Mucosa of gallbladder (tissue), 1 donor: ENCODE results near the gene SDC4. TPM values are rescaled to one million over a fixed set of nuclear protein-coding genes. Genes with fewer than 3 reads are reported as not detected.

Experiments used
- DNase-seq: peaks from one replicate; pipeline ENCODE4 v3.0.0-alpha.2; 2020; ENCODE audit warnings: low spot score
- total RNA-seq: library from RNA; stranded (reverse); gene quantifications from one replicate; pipeline ENCODE4 v1.2.1, GENCODE V29; 2021
- donor health status: DM: no; HTN: no; CAD: no.

The SDC4 gene, protein sequence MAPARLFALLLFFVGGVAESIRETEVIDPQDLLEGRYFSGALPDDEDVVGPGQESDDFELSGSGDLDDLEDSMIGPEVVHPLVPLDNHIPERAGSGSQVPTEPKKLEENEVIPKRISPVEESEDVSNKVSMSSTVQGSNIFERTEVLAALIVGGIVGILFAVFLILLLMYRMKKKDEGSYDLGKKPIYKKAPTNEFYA
- total RNA-seq, result 118 TPM

DNA sequence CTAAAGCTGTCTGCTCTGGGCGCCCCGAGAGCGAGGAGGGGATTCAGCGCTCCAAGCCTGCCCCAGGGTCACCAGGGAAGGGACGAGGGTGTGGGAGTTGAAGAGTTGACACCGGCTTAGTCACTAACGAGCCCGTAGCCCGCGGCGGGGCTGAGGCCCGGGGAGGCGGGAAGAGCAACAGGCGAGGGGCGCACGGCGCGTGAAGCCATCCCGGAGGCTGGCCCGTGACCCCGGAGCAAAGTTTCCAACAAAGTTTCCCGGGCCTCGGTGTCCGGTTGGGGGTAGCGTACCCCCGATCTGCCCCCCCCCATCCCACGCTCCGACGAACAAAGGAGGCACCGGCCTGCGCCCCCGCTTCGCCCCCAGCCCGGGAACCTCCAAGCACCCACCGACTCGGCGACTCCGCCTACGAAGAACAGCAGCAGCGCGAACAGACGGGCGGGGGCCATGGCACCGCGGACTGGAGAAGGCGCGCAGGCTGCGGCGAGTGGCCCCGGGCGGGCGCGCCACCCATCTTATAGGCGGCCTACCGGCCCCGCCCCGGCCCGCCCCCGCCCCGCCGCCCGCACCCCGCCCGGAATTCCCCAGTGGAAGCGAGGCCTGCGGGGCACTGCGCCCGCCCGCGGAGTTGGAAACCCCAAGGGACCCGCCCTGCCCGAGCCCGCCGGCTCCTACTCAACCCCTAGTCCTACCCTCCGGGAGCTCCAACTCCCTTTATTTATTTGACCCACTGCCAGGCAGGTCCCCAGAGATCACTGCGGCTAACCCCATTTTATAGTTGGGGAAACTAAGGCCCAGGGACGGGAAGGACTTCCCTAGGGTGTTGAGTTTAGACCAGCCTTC lies at the start of gene SDC4:
Gene SDC4, minus strand, starts transcription at position 489 of the 843 bp plus-strand sequence. Its CDS starts 40 bp downstream, at position 449.
- DNase-seq, result peak; percentile 52

DNA sequence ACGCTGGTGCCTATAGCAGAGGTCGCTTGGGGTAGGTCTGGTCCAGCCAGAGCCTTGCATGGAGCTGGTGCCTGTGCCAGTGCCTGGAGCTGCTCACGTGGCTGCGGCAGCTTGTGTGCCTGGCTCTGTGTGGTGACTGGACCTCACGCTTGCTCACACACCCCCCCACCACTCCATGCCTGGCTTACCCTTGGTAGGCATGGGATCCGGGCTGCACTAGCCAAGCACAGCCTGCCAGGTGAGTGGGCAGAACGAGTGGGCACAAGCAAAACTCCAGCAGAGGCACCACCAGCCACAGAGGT lies 46.8 kb upstream of the SDC4 start:
- no peak for DNase-seq

DNA sequence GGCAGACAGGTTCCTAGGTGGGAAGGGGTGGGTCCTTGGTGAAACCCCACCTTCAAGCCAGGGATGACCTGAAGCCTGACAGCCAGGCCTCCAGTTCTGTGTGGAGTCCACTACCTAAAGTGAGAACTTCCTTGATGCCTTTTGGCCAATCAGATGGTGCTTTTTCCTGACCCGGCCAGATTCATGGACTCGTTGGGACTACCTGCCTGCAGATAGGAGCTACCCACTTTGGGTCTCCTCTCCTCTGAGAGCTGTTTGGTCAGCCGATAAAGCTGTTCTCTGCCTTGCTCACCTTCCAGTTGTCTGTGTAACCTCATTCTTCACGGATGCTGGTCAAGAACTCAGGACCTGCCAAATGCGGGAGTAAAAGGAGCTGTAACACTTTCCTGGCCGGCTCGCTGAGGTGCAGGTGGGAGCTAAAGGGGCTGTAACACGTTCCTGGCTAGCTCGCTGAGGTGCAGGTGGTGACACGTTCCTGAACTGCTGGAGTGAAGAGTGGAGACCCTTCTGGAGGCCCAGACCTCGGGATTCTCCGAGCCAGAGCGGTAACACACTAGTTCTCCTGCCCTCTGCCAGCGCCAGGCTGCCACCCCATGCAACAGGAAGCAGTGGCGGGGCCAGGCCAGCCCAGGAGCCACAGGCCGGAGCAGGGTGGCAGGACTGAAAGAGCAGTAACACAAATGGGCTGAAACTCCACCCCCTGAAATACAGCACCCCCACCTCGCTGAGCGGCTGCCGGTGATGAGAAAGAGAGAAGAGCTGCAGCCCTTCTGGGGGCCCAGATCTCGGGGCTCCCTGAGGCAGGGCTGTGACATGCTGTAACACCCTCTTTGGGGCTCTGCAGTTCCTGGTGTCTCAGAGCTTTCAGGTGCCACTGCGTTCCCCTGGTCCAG lies 46.2 kb upstream of the SDC4 start:
- no peak for DNase-seq

DNA sequence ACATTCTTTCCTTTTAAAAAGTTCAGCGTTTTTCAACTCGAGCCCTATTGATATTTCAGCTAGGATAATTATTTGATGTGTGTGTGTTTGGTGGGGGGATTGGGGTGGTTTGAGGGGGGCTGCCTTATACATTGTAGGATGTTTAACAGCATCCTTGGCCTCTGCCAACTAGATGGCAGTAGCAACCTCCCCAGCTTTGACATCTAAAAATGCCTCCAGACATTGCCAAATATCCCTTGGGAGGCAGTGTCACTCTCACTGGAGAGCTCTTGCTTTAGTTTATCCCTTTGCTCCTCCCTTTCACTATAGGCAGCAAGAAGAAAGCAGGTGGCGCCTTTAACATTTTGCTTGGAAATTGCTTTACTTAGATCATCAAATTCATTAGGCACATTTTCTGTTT lies 44.5 kb upstream of the SDC4 start:
- DNase-seq, result no peak

DNA sequence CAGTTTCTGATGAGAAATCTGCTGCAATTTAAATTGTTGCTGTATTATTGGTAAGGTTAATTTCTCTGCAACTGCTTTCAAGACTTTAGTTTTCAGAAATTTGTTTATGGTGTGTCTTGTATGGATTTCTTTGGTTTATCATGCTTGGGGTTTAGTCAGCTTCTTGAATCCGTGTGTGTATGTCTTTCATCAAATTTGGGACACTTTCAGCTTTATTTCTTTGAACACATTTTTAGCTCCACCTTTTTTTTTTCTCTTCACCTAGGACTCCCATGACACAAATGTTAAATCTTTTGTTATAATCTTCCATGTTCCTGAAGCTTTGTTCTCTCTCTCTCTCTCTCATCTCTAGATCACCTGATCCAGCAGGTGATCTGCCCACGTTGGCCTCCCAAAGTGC lies 43.3 kb upstream of the SDC4 start:
- no peak for DNase-seq

DNA sequence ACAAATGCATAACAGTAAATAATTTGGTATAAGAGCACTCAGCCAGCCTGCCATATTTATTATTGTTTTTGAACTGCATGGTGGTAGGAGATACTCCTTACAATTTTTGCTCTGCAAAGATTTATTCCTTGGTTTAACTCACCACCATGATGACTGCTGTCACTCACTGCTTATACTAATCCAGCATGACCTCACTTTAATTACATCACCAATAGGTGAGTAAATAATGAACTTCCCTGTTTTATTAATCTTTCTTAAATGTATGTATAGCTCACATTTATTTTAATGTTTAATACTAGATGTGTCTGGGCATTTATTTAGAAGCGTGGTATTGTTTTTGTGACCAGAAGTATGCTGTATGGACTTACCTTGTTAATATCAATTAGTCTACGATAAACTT lies 42.7 kb upstream of the SDC4 start:
- no peak for DNase-seq

DNA sequence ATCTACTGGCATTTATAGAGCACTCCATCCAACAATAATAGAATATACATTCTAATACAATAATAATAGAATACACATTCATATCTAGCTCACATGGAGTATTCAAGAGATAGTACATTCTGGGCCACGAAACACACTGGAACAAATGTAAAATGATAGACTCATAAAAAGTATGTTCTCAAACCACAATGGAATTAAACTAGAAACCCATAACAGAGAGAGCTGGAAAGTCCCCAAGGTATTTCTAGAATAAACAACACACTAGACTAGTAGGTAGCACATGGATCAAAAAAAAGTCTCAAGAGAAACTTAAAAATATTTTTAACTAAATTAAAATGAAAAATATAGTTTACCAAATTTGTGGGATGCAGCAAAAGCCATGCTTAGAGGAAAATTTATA lies 39.0 kb upstream of the SDC4 start:
- no peak for DNase-seq

DNA sequence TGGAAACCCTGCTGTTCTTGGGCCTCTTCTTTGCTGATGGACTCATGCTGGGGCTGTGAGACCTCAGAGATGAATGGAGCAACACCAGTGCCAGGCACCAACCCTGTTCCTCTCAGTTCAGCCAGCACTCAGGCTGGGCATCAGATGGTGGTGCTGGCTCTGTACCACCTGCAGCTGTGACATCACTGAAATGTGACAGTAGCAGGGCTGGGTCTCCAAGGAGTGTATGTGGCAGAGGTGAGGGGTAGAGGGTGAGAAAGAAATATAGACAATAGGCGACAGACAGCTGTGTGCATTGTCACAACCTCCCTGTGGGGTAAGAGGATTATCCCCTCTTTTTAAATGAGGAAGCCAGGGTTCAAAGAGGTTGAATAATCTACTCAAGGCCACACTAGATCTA lies 30.0 kb upstream of the SDC4 start, which contains the start of gene TP53TG5:
Gene TP53TG5, minus strand, starts transcription at position 135 of the 400 bp plus-strand sequence. Its CDS starts 89 bp downstream, at position 46.
- DNase-seq, result no peak

DNA sequence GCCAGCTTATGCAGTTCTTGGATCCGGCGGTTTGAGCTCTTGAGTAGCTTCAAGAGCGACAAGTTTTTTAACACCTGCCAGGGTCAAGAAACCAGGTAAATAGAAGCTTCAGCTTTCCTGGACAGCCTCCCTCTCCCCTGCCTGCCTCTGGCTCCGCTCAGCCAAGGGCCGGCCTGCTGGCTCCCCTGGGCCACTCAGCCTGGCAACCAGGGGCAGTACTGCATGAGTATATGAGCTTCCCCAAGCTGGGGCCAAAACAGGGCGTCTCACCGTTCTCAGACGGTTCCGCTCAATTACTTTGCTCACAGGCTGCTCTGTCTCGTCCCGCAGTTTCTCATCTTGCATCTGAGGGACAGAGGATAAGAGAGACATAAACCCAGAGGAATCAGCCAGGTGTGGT lies 29.0 kb upstream of the SDC4 start:
- no peak for DNase-seq

DNA sequence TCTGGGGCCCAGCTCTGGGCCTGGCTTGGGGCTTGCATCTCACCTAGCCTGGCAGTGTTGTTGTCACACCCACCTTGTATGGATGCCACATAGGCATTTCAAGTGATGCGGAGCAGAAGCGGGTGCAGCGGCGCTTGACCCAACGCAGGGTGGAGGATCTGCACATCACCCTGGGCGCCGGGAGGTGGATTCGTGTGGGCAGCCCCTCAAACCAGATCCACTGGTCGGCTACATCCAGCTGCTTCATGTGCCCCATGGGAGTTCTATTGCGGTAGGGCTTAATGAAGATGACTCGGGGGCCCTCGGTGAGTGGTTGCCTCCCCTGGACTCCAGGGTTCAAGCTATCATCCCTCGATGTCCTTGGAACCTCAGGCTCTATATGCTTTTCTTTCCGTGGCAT lies 26.7 kb upstream of the SDC4 start:
- DNase-seq, result no peak

DNA sequence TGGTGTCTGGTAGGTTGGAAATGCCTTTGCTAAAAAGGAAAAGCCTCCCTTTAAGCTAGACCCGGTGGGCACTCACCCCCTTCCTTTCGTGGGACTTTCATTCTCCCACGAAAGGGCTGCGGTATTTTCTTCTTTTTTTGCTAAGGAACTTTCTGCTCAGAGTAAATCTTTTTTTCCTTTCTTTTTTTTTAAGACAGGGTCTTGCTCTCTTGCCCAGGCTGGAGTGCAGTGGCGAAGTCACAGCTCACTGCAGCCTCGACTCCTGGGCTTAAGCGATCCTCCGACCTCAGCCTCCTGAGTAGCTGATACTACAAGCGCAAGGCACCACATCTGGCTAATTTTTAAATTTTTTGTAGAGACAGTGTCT lies 25.9 kb upstream of the SDC4 start:
- no peak for DNase-seq

DNA sequence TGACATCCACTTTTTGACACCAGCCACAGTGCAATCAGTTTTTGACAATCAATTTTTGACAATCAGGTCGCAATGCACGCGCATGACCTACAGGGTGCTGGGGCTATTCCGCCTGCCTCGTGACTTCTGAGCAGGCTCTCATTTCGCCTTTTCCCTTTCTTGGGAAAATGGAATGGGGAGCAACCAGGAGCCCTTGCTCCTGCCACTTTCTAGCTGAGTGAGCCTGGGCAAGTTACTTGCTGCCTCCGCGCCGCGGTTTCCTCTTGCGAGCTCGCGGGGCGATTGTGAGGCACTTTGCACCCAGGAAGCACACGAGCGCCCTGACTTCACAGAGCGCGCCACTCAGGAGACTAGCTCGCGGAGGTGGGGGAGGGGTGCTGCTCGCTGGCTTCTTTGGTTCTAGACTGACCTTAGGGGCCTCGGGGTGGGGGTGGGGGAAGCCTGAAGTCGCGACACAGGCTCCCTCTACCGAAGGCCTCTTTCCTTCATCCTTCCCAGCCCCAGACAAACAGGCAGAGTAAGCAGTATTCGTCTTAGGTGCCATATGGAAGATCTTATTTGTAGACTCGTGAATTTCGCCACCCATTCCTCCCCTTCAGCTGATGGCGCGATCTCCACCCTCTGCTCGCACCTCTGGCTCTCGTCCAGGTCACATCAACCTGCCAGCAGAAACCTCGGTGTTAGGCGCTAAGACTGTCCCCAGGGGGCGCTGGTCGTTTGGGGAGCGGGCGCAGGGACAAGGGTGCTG lies 25.3 kb upstream of the SDC4 start:
- DNase-seq, result peak; percentile 87

DNA sequence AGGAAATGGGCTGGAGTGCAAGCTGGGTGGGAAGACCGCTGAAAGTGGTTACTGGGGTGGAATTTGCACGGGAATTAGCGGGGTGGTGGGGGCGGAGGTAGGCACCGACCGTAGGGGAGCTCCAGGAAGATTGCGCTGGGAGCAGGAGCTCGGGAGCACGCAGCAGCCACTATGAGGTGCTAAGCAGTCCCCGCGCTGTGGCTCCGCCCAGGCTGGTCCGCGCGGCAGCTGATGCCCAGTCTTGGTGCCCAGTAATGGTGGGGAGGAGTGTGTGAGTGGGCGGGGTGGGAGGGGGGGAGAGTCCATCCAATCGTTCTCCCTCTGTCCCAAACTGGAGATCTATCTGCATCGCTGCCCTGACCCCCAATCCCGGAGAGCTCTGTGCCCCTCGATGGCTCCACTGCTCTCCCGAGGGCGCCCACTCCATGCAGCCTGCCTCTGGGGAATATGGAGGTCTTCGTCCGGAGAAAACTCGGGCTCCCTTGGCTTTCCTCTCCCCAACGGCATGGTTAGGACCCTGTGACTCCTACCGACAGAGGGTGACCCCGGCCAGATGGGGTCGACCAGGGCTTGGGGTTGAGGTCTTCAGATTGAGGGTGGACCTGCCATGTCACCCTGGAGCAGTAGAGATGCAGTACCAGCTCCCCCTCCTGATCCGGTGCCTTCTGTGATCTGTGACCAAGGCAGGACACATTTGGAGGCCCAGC lies 24.6 kb upstream of the SDC4 start:
- DNase-seq, result peak; percentile 36

DNA sequence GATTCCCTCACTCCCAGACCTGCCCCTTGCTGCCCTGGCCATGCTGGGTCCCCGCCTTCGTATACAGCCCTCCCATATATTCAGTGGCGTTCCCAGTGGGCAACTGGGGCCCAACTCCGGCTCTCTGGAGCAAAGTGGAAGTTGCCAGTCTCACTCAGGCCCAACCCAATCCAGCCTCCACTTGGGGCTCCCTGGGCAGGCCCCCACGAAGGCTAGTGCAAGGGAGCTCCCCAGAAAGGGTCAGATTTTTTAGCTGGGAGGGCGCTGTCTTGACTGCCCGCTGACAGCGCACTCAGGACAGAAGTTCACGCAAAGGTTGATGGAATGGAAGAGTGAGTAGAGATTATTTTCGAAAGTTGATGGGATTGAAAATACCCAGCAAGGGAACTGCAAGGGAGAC lies 24.0 kb upstream of the SDC4 start:
- no peak for DNase-seq

DNA sequence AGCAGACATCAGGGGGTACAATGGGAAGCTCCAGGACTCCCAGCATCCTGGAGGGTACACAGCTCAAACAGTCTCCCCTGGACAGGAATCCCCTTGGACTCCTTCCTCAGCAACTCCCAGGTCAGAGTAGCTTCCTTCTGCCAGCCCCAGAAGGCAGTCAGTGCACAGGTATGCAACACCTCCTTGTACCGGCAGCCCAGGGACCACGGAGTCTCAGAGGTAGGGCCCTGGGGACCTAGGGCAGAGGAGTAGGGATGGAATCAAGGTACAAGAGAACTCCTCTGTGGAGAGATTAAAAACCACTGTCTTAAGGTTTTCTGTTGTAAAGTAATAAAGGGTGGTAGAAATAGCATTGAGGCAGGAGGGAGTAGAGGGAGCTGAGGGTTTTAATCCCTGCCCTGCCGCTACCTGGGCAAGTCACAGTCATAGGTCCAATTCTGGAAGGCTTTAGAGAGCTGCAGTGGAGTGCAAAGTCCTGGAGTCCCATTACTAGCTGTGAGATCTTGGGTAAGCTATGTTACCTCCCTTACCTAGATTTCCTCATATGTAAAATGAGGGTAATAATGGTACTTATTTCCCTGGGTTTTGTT lies 22.4 kb upstream of the SDC4 start:
- no peak for DNase-seq

DNA sequence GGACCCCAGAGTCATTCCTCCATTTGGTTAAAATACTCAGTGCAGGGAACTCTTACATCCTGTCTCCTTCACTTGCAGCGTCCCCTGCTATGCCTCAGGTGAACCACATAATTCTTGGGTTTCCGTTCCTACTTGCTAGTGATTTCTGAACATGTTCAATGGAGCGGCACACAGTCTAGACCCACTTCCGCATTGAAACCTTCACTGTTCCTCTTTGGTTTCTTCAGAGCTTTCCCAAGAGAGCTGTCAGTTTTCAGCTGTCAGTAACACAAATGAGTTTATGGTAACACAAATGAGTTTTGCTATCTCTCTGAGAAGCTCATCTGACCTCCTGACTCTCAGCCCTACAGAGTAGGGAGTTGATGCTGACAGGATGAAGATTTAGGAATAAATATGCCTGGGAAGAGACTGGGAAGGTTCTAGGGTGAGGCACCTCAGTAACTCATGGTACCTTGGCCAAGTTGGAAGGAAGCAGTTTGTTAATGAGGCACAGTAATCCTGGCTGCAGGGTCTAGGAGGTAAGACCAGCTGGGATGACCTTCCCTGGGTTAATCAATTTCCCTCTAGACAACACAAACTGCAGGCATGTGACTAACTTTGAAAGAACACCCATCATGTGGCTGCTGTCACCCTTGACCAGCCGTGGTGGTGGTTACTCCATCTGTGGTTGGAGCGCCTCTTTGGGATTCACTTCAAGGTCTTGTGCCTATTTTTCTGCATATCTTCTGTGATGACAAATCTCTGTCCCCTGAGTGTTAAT lies 20.2 kb upstream of the SDC4 start:
- no peak for DNase-seq

DNA sequence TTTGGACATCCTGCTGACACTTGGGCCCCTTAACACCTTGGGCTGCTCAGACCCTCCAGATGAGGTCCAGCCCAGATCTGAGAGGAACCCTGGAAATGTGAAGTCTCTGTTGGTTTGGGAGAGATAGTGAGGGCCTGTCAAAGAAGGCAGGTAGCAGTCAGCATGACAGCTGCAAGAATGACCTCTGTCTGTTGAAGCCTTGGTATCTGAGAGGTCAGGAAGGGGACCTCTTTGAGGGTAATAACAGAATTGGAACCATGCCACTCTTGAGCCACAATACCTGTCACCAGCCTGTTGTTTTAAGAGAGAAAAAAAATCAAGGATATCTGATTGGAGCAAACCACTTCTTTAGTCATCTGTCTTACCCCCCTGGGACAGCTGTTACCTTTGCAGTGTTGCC lies 18.9 kb upstream of the SDC4 start:
- DNase-seq, result no peak

DNA sequence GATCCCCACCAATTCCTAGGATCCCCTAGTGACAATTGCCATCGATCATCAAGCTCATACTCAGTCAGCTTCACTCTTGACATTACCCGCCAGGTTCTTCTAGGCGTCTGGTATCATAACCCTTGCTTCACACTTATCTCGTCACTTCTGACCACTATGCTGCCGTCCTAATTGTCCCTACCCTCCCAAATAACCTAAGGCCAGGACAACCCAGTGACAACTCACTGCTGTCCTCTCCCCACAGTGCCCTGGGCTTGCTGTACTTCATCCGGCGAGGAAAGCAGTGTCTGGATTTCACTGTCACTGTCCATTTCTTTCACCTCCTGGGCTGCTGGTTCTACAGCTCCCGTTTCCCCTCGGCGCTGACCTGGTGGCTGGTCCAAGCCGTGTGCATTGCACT lies 18.4 kb upstream of the SDC4 start:
- DNase-seq, result no peak

DNA sequence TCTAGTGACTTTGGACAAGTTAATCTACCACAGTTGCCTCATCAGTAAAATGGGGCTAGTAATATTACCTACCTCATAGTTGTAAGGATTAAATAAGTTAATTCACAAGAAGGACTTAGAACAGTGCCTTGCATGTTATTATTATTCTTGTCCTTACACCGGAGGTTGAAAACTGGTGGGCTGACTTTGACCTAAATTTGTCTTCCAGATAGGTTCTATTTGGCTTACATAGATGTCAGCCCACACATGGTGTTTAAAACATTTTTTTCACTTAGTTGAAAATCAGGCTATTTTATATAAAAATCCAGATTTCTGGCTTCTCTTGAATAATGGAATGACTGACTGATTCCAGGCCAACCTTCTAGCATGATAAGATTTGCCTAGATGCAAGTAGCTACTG lies 18.0 kb upstream of the SDC4 start:
- DNase-seq, result no peak

DNA sequence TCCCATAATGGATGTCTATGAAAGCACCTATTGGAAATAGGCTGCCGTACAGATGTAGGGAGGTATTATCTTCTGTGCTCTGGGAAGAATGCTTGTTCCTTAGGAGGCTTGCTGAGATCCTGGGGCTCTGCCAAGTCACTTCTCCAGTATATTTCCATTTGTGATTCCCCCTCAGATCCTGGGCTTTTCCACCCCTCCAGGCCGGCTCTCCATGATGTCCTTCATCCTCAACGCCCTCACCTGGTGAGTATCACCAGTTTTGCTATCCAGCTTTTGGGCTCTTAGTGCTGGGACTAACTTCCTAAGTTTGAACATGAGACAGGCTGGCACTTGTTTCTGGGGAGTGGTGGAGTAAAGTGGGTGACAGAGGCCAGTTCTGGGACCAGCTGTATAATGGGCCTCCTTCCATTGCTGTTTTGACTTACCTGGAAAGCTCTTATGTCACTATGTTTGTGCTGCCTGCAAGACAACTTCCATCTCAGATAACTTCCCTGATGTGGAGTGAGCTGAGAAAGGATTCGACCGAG lies 17.3 kb upstream of the SDC4 start:
- no peak for DNase-seq
